NCI-H446 (cell line): ENCODE results near the gene PRTFDC1.
"Not testable (repeated sequence)": the region's sequence is repeated elsewhere in the genome, so short reads cannot be mapped to it uniquely, and the experiment has no call there.

Experiments used
- DNase-seq, 2 experiments: peaks; one replicate each; lab custom pipeline; 2025; lab: John Stamatoyannopoulos, UW

Gene PRTFDC1, protein sequence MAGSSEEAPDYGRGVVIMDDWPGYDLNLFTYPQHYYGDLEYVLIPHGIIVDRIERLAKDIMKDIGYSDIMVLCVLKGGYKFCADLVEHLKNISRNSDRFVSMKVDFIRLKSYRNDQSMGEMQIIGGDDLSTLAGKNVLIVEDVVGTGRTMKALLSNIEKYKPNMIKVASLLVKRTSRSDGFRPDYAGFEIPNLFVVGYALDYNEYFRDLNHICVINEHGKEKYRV

DNA sequence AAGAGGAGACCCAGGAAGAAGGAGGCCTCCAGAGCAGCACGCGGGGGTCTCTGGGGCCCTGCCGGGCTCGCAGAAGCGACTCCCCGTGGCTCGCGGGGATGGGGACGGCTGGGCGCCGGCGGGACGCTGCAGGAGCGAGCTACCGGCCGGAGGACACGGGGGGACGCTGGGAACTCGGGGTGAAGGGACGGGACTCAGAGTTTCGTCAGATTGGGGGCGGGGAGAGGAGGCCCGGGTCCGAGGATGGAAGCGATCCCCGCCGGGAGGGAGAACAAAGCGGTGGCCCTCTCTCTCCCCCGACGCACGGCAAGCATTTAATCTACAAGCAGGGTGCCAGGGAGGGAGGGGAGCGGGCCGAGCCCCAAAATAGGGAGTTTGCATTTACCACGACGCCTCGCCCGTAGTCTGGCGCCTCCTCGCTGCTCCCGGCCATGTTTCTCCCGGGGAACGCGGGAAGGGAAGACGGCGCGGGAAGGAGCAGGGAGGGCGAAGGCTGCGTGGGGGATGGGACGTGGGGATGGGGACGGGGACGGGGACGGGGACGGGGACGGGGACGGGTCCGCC, at the start of gene PRTFDC1:
Gene PRTFDC1 (minus strand): TSS at position 464 of the 564 bp plus-strand sequence. CDS start 31 bp downstream, at position 433.
- DNase-seq: peak; percentile 18 to 69

DNA sequence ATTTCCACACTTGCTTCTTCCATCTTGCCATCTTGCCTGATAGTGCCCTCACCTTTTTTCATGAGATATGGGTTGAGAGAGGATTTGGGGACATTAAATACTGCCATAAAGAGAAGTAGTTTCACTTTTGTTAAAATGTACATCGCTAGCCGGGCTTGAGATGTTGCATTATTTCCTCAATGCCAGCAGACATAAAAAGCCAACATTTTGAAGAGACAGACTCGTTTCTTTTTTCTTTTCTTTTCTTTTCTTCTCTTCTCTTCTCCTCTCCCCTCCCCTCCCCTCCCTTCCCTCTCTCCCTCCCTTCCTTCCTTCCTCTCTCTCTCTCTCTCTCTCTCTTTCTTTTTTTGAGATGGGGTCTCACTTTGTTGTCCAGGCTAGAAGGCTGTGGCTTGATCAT, 45.6 kb upstream of the PRTFDC1 start:
- DNase-seq: no peak

DNA sequence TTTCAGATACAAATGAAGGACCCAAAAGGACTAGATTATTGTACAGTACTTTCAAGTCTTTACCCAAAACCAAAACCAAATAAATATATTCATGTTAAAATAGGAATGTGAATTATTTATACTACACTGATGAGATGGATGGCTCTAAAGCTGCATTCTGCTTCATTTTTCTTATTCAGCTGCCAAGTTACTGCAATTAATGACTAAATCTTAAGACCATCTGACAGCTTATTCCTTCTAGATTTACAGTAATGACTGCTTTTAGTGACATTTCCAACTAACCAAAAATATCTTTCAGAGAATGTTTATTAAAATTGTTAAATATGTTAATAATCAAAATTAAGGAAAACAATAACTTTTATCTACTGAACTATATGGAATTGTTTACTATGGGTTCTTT, 42.7 kb upstream of the PRTFDC1 start:
- peak in 1 of 2 experiments; percentile 20 for DNase-seq

DNA sequence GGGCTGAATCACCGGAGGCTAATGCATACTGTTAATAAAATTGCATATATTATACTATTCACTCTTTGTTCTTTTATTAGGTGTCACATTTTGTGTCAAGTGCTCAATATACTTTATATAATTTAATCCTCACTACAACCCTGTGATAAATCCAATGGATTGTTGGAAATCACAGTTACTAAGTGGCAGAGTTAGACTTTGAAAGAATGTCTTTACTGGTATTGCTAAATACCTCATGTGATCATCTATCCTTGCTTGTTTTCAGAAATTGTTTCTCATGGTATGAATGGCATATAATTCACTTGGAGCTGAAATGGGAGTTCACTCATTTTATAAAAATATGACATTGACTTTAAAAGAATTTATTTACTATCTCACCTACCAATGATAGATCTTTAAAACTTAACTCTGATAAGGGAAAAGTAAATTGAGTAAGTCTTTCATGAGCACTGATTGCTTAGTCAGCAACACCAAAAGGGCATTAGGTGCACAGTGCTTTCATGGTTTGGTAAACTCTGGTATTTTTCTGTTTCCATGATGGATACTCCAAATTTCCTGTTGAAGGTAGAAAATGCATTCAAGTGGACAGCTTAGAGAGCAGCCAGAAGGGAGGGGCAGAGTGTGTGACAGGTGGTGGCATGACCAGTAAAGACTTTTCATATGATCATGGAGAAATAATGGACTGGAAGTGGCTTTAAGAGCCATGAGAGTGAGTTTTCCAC, 41.0 kb upstream of the PRTFDC1 start:
- no peak for DNase-seq

DNA sequence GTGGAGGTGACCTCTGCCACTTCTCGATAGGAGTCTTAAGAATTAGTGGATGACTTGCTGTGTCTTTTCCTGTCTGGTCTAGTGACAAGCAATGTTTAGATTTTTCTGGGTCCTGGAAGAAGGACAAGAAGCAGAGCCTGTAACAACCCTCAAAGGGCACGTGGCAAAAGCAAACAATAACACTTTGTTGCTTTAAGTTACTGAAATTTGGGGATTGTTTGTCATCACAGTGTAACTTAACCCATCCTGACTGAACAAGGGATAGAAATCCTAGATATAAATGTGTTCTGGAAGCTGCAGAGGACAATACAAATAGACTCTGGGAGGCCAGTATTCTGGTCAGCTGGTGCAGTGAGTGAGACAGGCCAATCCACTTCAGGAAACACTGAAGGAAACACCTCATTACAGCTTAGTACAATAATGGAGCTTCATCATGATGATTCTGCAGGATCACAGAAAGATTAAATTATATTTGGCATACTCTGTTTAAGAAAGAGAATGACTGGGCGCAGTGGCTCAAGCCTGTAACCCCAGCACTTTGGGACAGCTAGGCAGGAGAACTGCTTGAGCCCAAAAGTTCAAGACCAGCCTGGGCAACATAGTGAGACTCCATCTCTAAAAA, 40.2 kb upstream of the PRTFDC1 start:
- no peak for DNase-seq

DNA sequence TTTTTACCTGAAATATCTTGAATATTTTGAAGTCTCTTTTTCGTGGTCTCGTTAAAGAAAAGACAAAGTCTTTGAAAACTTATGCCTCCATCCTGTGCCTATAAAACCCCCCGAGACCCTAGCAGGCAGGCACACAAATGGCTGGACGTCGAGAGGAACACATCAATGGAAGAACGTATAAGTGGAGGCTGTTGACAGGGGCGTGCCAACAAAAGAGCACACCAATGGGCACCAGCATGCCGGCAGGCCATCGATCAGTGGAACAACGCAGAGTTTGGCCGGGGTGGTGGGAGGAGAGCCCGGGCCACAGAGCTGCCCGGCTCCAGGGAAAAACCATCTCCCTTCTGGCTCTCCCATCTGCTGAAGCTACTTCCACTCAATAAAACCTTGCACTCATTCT, 38.9 kb upstream of the PRTFDC1 start:
- DNase-seq: no peak

DNA sequence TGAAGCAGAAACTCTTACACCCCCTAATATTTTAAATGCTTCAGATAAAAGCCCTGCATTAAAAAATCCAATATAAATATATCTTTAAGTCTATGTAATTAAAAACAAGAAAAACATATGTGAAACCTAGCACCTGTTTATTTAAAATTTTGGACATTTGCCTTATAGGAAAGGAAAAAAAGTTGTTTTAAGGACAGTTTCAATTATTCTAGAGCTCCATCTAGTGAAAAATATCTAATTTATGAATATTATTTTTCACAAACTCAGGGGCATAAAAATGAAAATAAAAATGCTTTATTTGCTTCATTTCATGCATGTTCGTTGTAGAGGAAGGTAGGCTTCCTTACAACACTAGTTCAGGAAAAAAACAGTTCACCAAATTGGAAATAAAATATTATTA, 37.5 kb upstream of the PRTFDC1 start:
- DNase-seq: peak in 1 of 2 experiments; percentile 23

DNA sequence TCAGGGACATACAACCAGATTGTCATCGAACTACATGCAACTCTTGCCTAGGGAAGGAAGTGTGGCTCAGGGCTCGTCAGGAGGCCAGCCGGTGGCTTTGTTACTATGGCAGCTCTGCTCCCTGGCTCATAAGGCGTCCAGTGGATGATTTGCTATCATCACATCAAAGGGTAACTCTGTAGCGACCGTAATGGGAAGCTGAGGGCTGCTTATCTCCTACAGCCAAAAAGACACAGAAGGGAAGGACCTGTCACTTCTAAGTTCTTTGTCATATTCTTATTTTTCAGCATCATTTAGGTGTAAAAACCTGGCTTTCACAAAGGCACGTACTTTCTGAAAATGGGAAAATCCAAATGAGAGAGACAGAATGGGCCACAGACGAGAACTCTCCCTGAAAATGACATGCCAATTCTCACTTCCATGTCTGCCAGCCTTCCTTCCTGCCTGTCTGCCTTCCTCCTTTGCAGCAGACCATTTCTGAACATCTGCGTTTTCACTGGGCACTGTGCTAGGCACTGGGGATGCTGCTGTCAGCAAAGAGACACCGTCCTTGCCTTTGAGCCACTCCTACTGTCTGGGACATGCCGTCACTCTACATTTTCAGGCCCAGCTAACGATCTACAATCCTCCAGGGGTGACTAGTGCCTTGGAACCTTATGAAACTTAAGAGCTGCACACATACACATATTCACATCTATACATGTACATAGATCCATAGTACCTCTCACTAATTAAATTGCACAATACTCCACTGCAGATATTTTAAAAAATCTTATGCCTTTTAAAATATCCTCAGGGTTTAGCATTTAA, 36.6 kb upstream of the PRTFDC1 start:
- no peak for DNase-seq

DNA sequence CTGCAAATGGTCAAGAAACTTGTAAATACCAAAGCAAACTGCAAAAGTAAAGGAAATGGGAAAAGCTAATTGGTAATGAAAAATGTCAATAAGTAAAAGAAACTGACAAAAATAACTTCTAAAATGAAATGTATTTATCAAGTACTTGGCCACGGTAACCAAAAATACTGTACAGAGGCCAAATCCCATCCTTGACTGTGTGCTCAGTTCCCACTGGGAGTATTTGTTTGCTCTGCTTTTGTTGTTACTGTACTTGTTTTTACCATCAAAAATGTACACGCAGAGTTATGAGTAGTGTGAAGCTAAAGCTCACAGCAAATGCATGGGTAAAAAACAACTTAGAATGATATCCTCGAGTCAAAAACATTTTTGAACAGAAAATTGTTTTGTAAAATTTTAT, 32.5 kb upstream of the PRTFDC1 start:
- peak in 1 of 2 experiments; percentile 11 for DNase-seq

DNA sequence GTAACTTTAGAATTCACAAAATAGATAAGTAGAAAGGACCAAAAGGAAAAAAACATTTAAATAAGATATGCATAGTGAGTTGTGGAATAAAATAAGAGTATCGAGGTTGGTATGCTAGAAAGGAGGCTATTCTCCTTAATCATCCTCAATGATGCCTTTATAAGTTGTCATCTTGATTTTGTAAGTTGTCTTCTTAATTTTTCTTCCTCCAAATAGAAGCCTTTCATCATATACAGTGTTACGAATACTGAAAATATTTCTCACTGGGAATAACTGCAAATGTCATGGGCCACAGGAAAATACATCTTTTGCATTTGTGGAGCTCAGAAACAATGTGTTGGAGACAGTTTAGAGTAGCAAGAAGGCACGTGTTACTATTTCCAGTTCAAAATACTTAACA, 31.5 kb upstream of the PRTFDC1 start:
- DNase-seq: no peak

DNA sequence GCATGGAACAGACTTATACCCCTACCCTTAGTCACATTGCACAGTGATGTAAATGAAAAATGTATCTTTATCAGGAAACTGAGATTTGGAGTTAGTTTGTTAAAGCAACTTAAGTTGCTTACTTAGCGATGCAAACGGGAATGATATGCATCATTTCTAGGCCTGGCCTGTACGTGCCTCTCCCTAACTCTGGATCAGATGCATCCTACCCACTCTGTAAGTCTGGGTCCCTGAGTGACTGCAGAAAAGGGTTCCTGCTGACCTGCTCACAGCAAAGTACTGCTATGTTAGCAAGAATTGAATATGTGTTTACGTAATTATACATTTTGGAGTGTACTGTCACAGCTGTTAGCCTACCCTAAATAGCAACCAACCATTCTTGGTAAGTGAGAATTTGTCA, 30.7 kb upstream of the PRTFDC1 start:
- DNase-seq: no peak

DNA sequence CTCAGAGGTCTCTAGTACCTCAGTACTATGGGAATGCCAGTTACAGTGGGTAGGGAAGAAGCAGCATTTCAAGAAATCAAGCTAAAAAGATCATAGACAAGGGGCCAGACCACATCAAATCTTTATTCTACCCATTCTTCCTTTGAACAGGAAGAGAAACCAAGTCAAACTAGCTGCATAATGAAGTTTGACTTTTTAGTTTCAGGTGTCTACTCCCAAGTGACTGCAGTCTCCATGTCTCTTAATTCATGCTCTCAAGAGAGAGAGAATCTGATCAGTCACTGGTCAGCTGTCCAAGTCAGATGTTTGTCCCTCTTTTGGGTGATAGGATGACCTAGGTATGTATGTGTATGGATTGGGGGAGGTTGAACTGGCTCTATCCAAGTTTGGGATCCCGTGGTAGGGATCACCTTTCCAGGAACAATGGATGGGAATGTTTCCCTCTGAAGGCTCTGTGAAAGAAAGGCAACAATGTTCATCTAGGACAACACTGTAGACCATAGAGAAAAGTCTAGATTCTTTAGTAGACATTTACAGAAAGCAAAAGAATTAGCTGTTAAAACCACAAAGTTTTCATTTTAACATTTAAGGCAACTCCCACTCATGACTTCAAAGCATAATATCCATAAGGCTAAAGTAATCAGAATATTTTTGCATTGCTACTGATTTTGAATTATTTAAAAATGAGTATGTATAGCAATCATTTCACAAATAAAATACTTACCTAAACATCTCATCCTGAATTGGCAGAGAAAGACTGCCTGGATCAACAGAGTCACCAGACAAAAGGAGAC, 30.1 kb upstream of the PRTFDC1 start:
- no peak for DNase-seq

DNA sequence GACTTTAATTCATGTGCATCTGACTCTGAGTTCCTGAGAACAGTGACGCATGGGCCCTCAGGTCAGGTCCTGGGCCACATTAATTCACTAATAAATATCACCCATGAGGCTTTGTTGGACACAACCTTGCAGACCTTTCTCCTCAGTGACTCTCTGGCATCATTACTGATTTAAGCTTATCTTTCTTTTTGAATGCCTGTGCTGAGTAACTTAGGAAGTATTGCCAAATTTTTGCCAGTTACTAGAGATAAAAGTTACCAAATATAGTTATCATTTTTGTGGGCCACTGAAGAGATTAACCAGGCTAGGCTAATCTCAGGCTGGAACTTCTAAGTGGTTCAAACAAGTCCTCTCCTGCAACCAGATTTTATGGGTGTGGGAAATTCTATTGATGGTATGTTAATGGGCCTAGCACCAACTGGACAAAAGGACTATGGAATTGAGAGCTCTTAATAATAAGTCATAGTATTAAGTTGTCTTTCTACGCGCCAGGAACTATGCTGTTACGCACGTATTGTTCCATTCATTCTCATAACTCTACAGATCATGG, 28.8 kb upstream of the PRTFDC1 start:
- DNase-seq: no peak

DNA sequence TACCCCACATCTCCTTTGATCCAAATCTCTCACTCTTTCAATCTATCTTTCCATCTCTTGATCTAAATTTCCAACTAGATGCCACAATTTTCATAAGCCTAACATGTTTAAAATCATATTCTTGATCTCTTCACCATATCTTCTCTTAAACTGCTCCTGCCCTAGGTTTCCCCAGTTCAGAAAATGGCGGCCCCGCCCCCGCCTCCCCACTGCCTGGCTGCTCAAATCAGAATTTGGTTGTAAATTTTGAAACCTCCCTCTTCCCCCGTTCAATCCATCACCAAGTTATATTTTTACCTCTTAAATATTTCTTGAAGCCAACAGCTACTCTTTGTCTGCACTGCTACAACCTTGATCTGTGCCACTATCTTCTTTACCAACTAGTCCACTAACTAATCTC, 27.3 kb upstream of the PRTFDC1 start:
- DNase-seq: no peak

DNA sequence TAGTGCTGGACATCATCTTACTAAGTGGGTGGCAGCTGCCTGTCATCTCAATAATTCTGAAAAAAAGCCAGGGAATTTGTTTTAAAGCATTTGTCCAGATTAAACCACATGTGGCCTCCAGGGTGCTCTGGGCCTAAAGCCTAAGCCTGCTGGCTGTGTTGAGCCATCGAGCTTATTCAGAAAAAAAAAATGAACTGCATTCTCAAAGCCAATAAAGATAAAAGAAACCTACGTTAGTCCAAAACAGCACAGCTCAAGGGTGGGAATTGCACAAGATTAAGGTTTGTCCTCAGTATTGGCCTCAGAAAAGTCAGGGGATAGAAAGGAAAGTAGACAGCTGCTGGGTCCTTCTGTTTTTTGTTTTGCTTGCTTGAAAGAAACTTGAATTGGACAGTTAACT, 22.6 kb upstream of the PRTFDC1 start:
- peak in 1 of 2 experiments; percentile 43 for DNase-seq

DNA sequence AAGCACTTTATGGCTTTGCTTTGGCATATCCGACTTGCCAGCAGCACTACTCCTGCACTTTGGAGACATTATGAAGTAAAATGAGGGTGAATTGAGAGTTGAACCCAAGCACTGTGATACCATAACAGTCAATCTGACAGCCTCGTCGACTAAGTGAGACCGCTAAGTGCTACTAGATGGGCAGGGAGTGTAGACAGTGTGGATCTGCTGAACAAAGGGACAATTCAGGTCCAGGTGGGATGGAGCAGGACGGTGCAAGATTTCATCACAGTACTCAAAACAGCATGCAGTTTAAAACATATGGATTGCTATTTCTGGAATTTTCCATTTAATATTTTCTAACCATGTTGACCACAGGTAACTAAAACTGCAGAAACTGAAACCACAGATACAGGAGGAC, 20.8 kb upstream of the PRTFDC1 start:
- no peak for DNase-seq

DNA sequence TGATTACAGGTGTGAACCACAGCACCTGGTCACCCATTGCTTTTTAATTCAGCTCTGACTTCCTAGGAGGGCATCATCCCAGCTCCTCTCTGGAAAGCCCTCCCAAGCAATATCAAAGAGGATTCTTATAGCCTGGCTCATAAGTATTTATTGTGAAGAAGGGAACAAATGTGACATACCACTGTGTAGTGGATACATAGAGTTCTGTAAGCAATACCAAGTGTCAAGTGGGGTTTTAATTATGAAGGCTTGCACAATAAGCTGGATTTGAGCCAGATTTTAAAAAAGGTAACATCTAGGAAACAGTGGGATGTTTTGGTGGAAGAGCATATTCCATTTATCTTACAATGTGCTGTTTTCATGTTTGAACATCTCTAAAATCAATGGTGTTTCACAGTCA, 19.0 kb upstream of the PRTFDC1 start:
- no peak for DNase-seq

DNA sequence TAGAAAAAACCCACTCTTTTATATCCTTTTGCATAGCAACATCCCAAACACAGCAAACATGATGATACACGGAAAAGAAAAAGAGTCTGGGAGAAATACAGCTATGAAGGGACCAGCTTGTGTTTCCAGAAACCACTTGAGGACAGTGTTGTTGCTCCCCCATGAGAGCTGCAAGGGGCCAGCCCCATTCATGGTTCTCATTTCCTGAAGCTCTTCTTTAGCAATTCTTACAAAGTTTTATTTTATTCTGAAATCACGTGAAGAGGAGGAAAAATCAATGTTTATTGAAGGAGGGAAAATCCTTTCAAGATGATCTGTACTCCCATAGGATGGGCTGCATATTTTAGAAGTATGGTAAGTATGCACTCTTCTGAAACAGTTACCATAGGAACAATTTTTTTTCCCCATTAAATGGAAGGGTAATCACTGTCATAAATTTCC, 17.5 kb upstream of the PRTFDC1 start:
- no peak for DNase-seq

DNA sequence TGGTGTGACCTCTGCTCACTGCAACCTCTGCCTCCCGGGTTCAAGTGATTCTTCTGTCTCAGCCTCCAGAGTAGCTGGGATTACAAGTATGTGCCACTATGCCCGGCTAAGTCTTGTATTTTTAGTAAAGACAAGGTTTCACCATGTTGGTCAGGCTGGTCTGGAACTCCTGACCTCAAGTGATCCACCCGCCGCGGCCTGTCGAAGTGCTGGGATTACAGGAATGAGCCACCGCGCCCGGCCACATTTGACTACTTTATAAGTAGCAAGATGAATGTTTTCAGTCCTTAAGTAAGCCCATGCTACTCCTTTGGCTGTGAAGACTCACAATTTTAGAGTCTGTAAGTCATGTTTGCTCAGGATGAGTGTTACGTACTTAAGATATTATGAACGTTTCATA, 16.5 kb upstream of the PRTFDC1 start:
- DNase-seq: not testable (repeated sequence)

DNA sequence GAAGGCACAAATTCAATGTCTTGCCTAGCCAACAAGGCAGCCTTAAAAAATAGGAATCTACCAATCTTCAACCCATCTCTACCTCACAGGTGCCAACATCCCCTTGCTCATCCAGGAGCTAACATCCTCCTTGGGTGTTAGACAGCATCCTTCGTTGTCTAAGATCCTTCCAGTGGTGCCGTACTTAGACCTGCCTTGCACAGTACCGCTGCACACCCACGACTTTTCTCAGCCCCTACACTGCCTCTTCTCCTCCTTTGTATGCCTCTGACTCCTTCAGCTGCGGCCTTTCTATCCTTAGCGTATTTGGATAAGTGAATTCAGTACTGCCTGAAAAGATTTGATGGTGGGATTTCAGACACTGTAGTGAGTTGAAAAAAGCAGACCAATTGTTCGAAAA, 15.9 kb upstream of the PRTFDC1 start:
- DNase-seq: no peak

DNA sequence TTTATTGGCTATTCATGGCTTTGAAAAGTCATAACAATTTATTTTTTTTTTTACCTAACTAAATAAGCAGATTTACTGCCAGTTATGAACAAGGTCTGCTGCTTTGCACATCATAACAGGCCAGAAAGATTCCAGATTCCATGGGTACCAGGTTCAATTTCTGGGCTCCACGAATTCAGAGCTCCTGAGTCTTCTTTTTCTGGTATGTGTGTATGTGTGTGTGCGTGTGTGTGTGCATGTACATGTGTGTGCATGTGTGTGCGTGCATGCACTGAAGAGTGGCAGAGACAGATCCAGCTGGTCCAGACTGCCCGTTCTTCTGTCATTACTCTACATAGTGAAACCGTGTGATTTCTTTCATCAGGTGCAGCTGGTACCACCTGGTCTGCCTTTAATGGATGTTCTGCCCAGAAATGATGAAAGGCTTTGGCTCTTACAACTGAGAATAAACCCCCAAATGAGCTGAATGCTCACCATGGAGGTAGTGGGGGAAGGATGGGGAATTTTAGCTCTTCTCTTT, 14.6 kb upstream of the PRTFDC1 start:
- no peak for DNase-seq
